Dedifferentiated amniotic fluid mesenchymal stem cell (primary cell): ENCODE data around the gene PCDHGA2.
"Not testable (repeated sequence)": the region's sequence is repeated elsewhere in the genome, so short reads cannot be mapped to it uniquely, and the experiment has no call there.

ENCODE experiments used
- DNase-seq: peaks from one replicate; pipeline ENCODE4 v3.0.0-alpha.2; 2016; ENCODE audit errors: extremely low spot score

PCDHGA2 gene

GRCh38 chr5:141382469-141383294 lies 44.1 kb downstream of the PCDHGA2 start, which contains the start of gene PCDHGA7:
Gene PCDHGA7 (plus strand): TSS chr5:141382742. CDS start chr5:141382900, 158 bp downstream.
- DNase-seq = no peak

DNA sequence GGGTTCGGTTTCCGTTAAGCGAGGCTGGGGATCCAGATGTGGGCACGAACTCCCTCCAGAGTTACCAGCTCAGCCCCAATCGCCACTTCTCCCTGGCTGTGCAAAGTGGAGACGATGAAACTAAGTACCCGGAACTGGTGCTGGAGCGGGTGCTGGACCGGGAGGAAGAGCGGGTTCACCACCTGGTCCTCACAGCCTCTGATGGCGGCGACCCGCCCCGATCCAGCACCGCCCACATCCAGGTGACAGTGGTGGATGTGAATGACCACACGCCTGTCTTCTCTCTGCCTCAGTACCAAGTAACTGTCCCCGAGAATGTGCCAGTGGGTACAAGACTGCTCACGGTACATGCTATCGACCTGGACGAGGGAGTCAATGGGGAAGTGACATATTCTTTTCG lies 44.8 kb downstream of the PCDHGA2 start:
- no peak for DNase-seq

- no peak for DNase-seq
Observed at GRCh38 chr5:141384471-141385267, 46.1 kb downstream of the PCDHGA2 start.

DNA sequence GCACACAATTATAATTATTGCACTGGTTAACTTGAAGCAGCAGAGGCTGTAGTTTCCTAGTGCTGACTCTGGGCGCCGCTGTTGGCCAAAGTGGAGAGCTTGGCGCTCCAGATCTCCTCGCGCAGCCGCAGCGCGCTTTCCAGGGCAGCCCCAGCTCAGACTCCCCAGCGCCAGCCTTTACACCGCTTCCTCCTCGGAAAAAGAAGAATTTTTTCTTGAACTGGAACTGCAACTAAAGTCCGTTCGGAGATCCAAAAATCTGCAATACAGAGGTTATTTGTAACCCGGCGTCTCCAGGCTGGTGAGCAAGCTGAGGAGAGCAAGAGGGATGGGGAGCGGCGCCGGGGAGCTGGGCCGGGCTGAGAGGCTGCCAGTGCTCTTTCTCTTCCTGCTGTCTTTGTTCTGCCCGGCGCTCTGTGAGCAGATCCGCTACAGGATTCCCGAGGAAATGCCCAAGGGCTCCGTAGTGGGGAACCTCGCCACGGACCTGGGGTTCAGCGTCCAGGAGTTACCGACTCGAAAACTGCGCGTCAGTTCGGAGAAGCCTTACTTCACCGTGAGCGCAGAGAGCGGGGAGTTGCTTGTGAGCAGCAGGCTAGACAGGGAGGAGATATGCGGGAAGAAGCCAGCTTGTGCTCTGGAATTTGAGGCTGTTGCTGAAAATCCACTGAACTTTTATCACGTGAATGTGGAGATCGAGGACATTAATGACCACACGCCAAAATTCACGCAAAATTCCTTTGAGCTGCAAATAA lies 49.2 kb downstream of the PCDHGA2 start, which contains the start of gene PCDHGB4:
TSS of gene PCDHGB4 (plus strand) at position 142 of the 755 bp plus-strand sequence. CDS start at position 329, 187 bp downstream.
- not testable (repeated sequence) for DNase-seq

GRCh38 chr5:141388661-141389060 lies 50.1 kb downstream of the PCDHGA2 start:
- DNase-seq = no peak

DNA sequence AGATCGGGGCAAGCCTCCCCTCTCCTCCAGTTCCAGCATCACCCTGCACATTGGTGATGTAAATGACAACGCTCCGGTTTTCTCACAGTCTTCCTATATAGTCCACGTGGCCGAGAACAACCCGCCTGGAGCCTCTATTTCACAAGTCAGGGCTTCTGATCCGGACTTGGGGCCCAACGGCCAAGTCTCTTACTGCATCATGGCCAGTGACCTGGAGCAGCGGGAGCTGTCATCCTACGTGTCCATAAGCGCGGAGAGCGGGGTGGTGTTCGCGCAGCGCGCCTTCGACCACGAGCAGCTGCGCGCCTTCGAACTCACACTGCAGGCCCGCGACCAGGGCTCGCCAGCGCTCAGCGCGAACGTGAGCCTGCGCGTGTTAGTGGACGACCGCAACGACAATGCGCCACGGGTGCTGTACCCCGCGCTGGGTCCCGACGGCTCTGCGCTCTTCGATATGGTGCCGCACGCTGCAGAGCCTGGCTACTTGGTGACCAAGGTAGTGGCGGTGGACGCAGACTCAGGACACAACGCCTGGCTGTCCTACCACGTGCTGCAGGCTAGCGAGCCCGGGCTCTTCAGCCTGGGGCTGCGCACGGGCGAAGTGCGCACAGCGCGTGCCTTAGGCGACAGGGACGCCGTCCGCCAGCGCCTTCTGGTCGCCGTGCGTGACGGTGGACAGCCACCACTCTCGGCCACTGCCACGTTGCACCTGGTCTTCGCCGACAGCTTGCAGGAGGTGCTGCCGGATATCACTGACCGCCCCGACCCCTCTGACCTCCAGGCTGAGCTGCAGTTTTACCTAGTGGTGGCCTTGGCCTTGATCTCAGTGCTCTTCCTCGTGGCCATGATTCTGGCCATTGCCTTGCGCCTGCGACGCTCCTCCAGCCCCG lies 50.8 kb downstream of the PCDHGA2 start:
- DNase-seq = no peak

GRCh38 chr5:141392429-141393198 lies 54.1 kb downstream of the PCDHGA2 start, which contains the start of gene PCDHGA8:
Gene PCDHGA8 (plus strand): TSS chr5:141392633. CDS start chr5:141392814, 181 bp downstream.
- DNase-seq = no peak
